Measurements from ENCODE around the gene RNF148. TPM values are rescaled to one million over a fixed set of nuclear protein-coding genes. Genes with fewer than 3 reads are reported as not detected.
"Not testable (repeated sequence)": the region's sequence is repeated elsewhere in the genome, so short reads cannot be mapped to it uniquely, and the experiment has no call there.

RNF148 gene
- total RNA-seq, 1 experiment from 2014 or later, result not detected

DNA sequence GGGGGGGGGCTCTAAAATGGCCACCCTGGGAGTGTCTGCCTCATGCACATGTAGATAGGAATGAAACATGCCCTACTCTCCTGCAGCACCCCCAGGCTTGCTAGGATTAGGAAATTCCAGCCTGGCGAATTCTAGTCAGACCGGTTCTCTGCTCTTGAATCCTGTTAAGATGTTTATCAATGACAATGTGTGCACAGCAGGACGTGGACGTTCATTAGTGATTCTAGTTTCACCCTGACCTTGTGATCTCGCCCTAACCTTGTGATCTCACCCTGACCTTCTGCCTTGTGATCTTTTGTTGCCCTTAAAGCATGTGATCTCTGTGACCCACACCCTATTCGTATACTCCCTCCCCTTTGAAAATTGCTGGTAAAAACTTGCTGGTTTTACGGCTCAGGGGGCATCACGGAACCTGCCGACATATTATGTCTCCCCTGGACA lies 23.4 kb downstream of the RNF148 start:
- not testable (repeated sequence) for H3K36me3 ChIP-seq

DNA sequence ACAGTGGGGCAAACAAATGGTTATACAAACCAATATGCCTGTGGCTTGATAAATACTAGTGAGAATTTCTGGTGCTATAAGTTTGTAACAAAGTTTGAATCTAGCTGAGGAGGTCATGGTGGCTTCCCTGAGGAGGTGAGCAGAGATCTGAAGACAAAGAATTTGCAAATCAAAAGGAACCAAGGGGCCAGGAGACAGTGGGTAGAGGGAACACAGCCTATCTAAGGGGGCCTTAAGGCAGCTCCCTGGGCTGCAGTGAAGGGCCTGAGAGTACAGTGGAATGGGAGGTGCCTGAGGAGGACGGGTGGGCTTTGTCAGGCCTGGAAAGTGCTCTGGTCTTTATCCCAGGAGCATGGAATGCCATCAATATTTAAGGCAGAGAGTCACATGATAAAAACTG lies 25.6 kb downstream of the RNF148 start:
- Histone ChIP-seq H3K4me3 (no peak overlapping the region), H3K4me1 (no peaks in the 10 kb centered on the region), H3K27me3 (no peaks in the 10 kb centered on the region), H3K36me3 (no peaks in the 10 kb centered on the region), H3K9me3 (replicated peaks) (no peaks in the 10 kb centered on the region), H3K27ac (no peak overlapping the region)
- no peak for DNase-seq

More for the DNA sequence above, 23.4 kb downstream of the RNF148 start:
- not testable (repeated sequence) for H3K9me3 ChIP-seq (replicated peaks); H3K4me3 ChIP-seq; H3K4me1 ChIP-seq; H3K27me3 ChIP-seq; DNase-seq; H3K27ac ChIP-seq

DNA sequence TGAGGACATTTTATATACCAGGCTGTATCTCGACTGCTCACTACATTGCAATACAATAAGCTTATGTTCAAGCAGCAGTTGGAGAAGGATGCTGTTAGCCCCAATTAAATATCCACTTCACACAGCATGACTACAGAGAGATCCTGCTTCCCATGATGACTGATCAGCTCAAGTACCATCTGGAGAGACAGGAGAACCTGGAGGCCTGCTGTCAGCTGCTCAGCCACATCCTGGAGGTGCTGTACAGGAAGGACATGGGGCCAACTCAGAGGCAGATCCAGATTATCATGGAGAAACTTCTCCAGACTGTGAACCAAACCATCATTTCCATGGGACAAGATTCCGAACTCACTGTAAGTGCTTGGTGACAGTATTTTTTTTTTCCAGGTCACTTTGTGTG lies 26.3 kb downstream of the RNF148 start:
- H3K27me3 ChIP-seq, result no peaks in the 10 kb centered on the region
- no peaks in the 10 kb centered on the region for H3K36me3 ChIP-seq
- H3K9me3 ChIP-seq (replicated peaks), result no peaks in the 10 kb centered on the region
- no peak overlapping the region for H3K4me3 ChIP-seq
- DNase-seq, result no peak
- H3K27ac ChIP-seq, result no peak overlapping the region
- no peaks in the 10 kb centered on the region for H3K4me1 ChIP-seq

DNA sequence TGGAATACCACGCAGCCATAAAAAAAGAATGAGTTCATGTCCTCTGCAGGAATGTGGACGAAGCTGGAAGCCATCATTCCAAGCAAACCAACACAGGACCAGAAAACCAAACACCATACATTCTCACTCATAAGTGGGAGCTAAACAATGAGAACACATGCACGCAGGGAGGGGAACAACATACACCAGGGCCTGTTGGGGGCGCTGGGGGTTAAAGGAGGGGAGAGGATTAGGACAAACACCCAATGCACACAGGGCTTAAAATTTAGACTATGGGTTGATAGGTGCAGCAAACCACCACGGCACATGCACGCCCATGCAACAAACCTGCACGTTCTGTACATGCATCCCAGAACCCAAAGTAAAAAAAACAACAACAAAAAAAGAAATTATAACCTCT lies 27.1 kb downstream of the RNF148 start:
- H3K27me3 ChIP-seq, result no peaks in the 10 kb centered on the region
- no peak overlapping the region for H3K27ac ChIP-seq
- H3K4me1 ChIP-seq, result no peaks in the 10 kb centered on the region
- H3K36me3 ChIP-seq, result no peaks in the 10 kb centered on the region
- no peak overlapping the region for H3K4me3 ChIP-seq
- no peaks in the 10 kb centered on the region for H3K9me3 ChIP-seq (replicated peaks)
- DNase-seq, result no peak

DNA sequence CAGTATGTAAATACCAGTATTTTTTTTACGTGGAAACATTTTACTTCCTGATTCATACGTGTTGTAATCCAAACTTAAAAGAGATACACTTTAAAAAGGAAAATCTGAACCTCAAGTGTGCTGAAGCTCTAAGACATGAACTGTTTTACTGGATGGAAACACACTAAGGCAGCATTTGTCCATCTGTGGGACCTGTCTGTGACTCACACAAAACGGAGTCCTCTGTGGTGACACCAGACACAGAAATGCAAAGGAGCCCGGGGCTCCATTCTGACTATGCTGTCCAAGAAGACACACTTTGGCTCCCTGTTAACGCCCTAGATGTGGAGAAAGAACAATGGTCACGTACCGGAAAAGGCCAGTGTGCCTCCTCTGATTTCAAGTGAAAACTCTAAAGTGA lies 27.7 kb downstream of the RNF148 start:
- H3K4me3 ChIP-seq, result no peak overlapping the region
- H3K36me3 ChIP-seq, result no peaks in the 10 kb centered on the region
- H3K9me3 ChIP-seq (replicated peaks), result no peaks in the 10 kb centered on the region
- H3K4me1 ChIP-seq, result no peaks in the 10 kb centered on the region
- no peaks in the 10 kb centered on the region for H3K27me3 ChIP-seq
- DNase-seq, result no peak
- H3K27ac ChIP-seq, result no peak overlapping the region

DNA sequence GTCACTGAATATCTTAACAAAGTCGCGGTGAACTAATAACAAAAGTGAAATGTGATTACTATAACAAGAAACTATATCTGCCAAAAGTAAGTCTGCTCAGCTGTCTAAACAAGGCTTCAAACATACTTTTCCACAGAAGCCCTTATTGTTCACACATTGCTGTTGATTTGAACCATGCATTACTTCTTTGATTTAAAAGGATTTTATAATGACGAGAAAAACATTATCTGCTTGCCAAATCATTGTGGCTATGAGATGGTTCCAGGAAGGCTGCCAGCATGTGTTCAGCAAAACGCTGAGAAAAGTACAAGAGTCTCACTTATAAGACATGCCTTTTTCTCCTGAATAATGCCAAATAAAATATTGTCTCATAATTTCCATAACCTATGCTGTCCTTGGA lies 28.2 kb downstream of the RNF148 start:
- H3K4me3 ChIP-seq, result no peak overlapping the region
- H3K36me3 ChIP-seq, result no peaks in the 10 kb centered on the region
- no peaks in the 10 kb centered on the region for H3K9me3 ChIP-seq (replicated peaks)
- no peak for DNase-seq
- no peaks in the 10 kb centered on the region for H3K4me1 ChIP-seq
- no peaks in the 10 kb centered on the region for H3K27me3 ChIP-seq
- H3K27ac ChIP-seq, result no peak overlapping the region

DNA sequence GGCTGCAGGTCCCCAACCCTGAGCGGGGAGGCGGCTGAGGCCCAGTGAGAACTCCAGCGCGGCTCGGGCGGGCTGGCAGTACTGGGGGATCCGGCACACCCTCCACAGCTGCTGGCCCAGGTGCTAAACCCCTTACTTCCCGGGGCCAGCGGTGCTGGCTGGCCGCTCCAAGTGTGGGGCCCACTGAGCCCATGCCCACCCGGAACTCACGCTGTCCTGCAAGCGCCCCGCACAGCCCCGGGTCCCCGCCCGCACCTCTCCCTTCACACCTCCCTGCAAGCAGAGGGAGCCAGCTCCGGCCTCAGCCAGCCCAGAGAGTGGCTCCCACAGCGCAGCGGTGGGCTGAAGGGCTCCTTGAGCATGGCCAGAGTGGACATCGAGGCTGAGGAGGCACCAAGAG lies 28.8 kb downstream of the RNF148 start:
- Histone ChIP-seq H3K36me3 (no peaks in the 10 kb centered on the region), H3K27me3 (no peaks in the 10 kb centered on the region), H3K27ac (no peak overlapping the region), H3K4me3 (no peak overlapping the region), H3K9me3 (replicated peaks) (no peaks in the 10 kb centered on the region), H3K4me1 (no peaks in the 10 kb centered on the region)
- DNase-seq, result no peak

DNA sequence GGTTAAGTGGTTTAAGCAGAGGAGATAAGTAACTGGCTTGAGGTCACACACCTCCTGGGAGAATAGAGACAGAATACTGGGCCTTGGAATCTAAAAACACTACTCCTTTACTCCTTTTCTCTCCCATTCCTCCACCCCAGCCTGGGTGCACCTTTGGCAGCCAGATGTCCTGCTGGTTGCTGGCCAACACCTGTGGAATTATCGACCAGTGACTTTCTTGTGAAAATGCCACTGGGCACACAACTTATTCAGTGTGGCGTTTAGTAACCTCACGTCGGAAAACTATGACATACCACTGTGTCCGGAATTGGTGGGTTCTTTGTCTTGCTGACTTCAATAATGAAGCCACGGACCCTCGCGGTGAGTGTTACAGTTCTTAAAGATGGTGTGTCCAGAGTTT lies 30.2 kb downstream of the RNF148 start:
- Histone ChIP-seq H3K4me3 (no peak overlapping the region), H3K27me3 (no peaks in the 10 kb centered on the region), H3K36me3 (no peaks in the 10 kb centered on the region), H3K4me1 (no peaks in the 10 kb centered on the region), H3K27ac (no peak overlapping the region), H3K9me3 (replicated peaks) (no peaks in the 10 kb centered on the region)
- DNase-seq, result no peak

DNA sequence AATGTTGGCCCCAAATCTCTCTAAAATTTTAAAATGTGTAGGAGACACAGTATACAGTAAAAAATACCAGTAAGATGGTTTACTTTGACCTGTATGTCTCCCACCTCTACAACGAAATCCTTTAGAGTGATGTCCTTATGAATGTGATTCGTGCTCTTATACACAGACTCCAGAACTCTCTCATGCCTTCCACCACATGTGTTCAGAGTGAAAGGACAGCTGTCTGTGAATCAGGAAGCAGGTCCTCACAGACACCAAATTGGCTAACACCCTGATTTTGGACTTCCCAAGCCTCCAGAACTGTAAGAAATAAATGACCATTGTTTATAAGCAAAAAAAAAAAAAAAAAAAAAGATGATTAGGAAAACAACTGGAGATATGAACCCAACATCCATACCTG lies 39.0 kb downstream of the RNF148 start:
- no peaks in the 10 kb centered on the region for H3K9me3 ChIP-seq (replicated peaks)
- H3K4me3 ChIP-seq, result no peak overlapping the region
- H3K27me3 ChIP-seq, result no peaks in the 10 kb centered on the region
- DNase-seq, result no peak
- H3K4me1 ChIP-seq, result no peaks in the 10 kb centered on the region
- no peak overlapping the region for H3K27ac ChIP-seq
- no peaks in the 10 kb centered on the region for H3K36me3 ChIP-seq

DNA sequence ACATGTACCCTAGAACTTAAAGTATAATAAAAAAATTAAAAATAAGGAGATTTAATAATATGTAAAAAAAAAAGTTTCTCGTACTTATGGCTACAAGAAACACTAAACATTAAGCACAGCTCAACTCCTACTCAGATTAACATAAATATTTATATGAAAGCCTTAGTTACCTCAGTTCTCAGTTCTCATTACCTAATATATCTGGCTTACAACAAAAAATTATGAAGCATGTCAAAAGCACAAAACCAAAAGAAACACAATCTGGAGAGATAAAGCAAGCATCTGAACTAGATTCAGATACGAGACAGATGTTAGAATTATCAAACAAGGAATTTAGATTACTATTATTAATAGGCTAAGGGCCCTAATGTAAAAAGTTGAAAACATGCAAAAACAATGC lies 43.9 kb downstream of the RNF148 start:
- DNase-seq, result no peak

DNA sequence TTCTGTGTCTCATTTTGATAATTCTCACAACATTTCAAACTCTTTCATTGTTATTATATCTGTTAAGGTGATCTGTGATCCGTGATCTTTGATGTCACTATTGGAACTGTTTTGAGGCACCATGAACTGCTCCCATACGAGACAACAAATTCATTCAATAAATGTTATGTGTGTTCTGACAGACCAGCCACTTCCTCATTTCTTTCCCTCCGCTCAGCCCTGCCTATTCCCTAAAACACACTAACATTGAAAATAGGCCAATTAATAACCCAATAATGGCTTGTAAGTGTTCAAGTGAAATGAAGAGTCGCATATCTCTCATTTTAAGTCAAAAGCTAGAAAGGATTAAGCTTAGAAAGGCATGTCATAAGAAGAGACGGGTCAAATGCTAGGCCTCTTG lies 49.0 kb downstream of the RNF148 start:
- H3K27me3 ChIP-seq, result peaks cover 10% of the 10 kb centered on the region; the same call in 1 of the 2 replicates
- H3K4me3 ChIP-seq, result no peak overlapping the region
- H3K9me3 ChIP-seq (replicated peaks), result no peaks in the 10 kb centered on the region
- DNase-seq, result no peak
- no peak overlapping the region for H3K27ac ChIP-seq
- H3K4me1 ChIP-seq, result no peaks in the 10 kb centered on the region
- no peaks in the 10 kb centered on the region for H3K36me3 ChIP-seq

More for the DNA sequence above, 43.9 kb downstream of the RNF148 start:
- Histone ChIP-seq H3K9me3 (replicated peaks) (no peaks in the 10 kb centered on the region), H3K27ac (no peak overlapping the region), H3K36me3 (no peaks in the 10 kb centered on the region), H3K4me3 (no peak overlapping the region), H3K27me3 (no peaks in the 10 kb centered on the region), H3K4me1 (no peaks in the 10 kb centered on the region)

DNA sequence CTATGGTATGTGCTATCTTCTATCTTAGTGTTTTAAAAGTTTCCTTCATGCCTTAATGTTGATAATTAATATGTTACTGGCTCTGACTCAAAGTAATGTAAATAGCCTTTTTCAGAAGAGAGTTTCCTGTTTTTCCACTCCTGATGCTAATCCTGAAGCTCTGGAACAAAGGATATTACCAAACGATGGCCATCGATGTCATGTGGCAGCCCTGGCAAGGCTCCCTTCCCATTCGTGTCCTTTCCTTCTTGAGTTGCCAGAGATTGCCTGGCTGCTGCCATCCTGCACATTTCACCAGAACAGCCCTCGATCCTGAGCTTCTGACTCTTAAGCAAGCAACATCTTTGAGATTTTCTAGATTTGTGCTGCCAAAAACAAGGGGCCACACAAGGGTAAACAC lies 49.8 kb downstream of the RNF148 start:
- Histone ChIP-seq H3K27ac (no peak overlapping the region), H3K36me3 (no peaks in the 10 kb centered on the region), H3K27me3 (peaks cover 13% of the 10 kb centered on the region; the same call in 1 of the 2 replicates), H3K4me3 (no peak overlapping the region), H3K9me3 (replicated peaks) (no peaks in the 10 kb centered on the region), H3K4me1 (no peaks in the 10 kb centered on the region)
- DNase-seq, result no peak

Other genes with a start within 250 kb of the RNF148 start
- not detected in 2 replicates for gene RNF133, start 3.8 kb downstream of the RNF148 start, total RNA-seq (2014; rRNA removed; shearing (Covaris generic))
- gene CADPS2, start 183.5 kb upstream of the RNF148 start, total RNA-seq (2014; rRNA removed; shearing (Covaris generic)), result not detected in 2 replicates